Measurements from ENCODE around the gene TAGLN2. TPM values are rescaled to one million over a fixed set of nuclear protein-coding genes. Genes with fewer than 3 reads are reported as not detected.

Gene TAGLN2
- 100 to 1,000 TPM in 3 of 4 donors, 10 to 100 TPM in 1; 65.1 to 235 (median 168) TPM for total RNA-seq

GRCh38 chr1:159924791-159925718 lies at the start of gene TAGLN2:
Gene TAGLN2 (minus strand): TSS chr1:159925507. CDS start chr1:159920509, 4,998 bp downstream.
- Histone ChIP-seq H3K4me1 (peaks cover 16 to 42% (median 37%) of the 10 kb centered on the region in 4 donors), H3K4me3 (peak within 1 kb of the TSS; percentile 68 to 91 (median 82)), H3K36me3 (peaks cover 0 to 4% (median 2%) of the 10 kb centered on the region in 4 donors), H3K27me3 (no peaks in the 10 kb centered on the region), H3K9me3 (no peaks in the 10 kb centered on the region), H3K27ac (peak within 1 kb of the TSS; percentile 91 to 98 (median 96))
- WGBS, 2 donors (ENCODE audit: low coverage in 1 of 2), result 0% methylated on average over 2 to 39 of the region's 58 CpGs
- TF ChIP-seq EP300 (IDR thresholded peaks at IDR 0.05; ENCODE audit: low read depth) (no peak), POLR2AphosphoS5 (IDR thresholded peaks at IDR 0.05) (peak; percentile 97 to 99 (median 98)), POLR2A (IDR thresholded peaks at IDR 0.05) (peak; percentile 98), CTCF (IDR thresholded peaks at IDR 0.05) (no peak)
- in situ Hi-C loops (cut with MboI; ENCODE audit: low pct_ligation_motif_present in 1 of 4, low pct_unique_long_range_greater_than_20kb in 1 of 4, low sequenced_read_pairs in 3 of 4), result no loop called here
- intact Hi-C loops (cut with DNase I; ENCODE audit: low total_unique reads), result no loop called here
- peak; percentile 95 for DNase-seq

GRCh38 chr1:159974350-159974965 lies 49.2 kb upstream of the TAGLN2 start:
- TF ChIP-seq POLR2AphosphoS5 (IDR thresholded peaks at IDR 0.05), result no peak
- TF ChIP-seq POLR2A (IDR thresholded peaks at IDR 0.05), result no peak
- no peak for TF ChIP-seq EP300 (IDR thresholded peaks at IDR 0.05; ENCODE audit: low read depth)
- no peak for TF ChIP-seq CTCF (IDR thresholded peaks at IDR 0.05)
- in situ Hi-C loops (cut with MboI; ENCODE audit: low pct_ligation_motif_present in 1 of 4, low pct_unique_long_range_greater_than_20kb in 1 of 4, low sequenced_read_pairs in 3 of 4), result no loop called here

GRCh38 chr1:159973350-159973940 lies 48.1 kb upstream of the TAGLN2 start:
- Histone ChIP-seq H3K4me1 (peaks cover 11 to 27% (median 13%) of the 10 kb centered on the region in 4 donors), H3K9me3 (no peaks in the 10 kb centered on the region), H3K27me3 (no peaks in the 10 kb centered on the region), H3K36me3 (no peaks in the 10 kb centered on the region), H3K4me3 (no peak overlapping the region), H3K27ac (no peak overlapping the region)
- TF ChIP-seq EP300 (IDR thresholded peaks at IDR 0.05; ENCODE audit: low read depth) (no peak), POLR2A (IDR thresholded peaks at IDR 0.05) (no peak), CTCF (IDR thresholded peaks at IDR 0.05) (no peak), POLR2AphosphoS5 (IDR thresholded peaks at IDR 0.05) (no peak)
- no peak for DNase-seq
- WGBS, 2 donors (ENCODE audit: low coverage in 1 of 2), result 78% methylated on average over 6 of the region's 6 CpGs; no CpG with 5 or more reads in 1 of the 2 donors
- in situ Hi-C loops (cut with MboI; ENCODE audit: low pct_ligation_motif_present in 1 of 4, low pct_unique_long_range_greater_than_20kb in 1 of 4, low sequenced_read_pairs in 3 of 4) (no loop called here), intact Hi-C loops (cut with DNase I; ENCODE audit: low total_unique reads) (loop anchor here (10.0 kb wide), 1 partner anchor 1199 kb away; the partner anchor contains the start of gene OR6N1)

More at GRCh38 chr1:159974350-159974965, 49.2 kb upstream of the TAGLN2 start:
- no peaks in the 10 kb centered on the region for H3K27me3 ChIP-seq
- no peaks in the 10 kb centered on the region for H3K36me3 ChIP-seq
- no peak overlapping the region for H3K4me3 ChIP-seq
- peaks cover 9 to 28% (median 13%) of the 10 kb centered on the region in 4 donors for H3K4me1 ChIP-seq
- no peaks in the 10 kb centered on the region for H3K9me3 ChIP-seq
- no peak for DNase-seq
- WGBS, 2 donors (ENCODE audit: low coverage in 1 of 2), result 82 to 100% methylated on average over 2 to 7 of the region's 7 CpGs
- intact Hi-C loops (cut with DNase I; ENCODE audit: low total_unique reads), result loop anchor here (10.0 kb wide), 1 partner anchor 1200 kb away; the partner anchor contains the start of gene OR6N1
- H3K27ac ChIP-seq, result no peak overlapping the region

Data from transverse colon (tissue), 4 donors.